ENCODE results near the gene EOGT. TPM values are rescaled to one million over a fixed set of nuclear protein-coding genes. Genes with fewer than 3 reads are reported as not detected.

Gene EOGT
- total and polyA plus RNA-seq, 2 of the 4 experiments (the other 2 are of a cell fraction) = 12.3 to 41.2 TPM

- Histone ChIP-seq H2AK9ac (replicated peaks; ENCODE audit: low read depth, low read length, poor library complexity) (no peak overlapping the region), H3K56ac (ENCODE audit: extremely low read depth, insufficient read depth, low read length) (no peak overlapping the region), H3K9ac (ENCODE audit: low read depth, low read length) (no peak overlapping the region), H4K8ac (ENCODE audit: low read depth in 2 of 2, low read length in 2 of 2) (no peak overlapping the region), H3K4me1 (ENCODE audit: control insufficient read depth, insufficient read depth, low read length) (no peaks in the 10 kb centered on the region), H3K9me3 (ENCODE audit: control insufficient read depth, insufficient read depth, low read length) (no peaks in the 10 kb centered on the region), H2BK15ac (ENCODE audit: low read depth, low read length) (no peak overlapping the region), H3K79me1 (ENCODE audit: low read depth in 1 of 2, low read length in 2 of 2) (no peaks in the 10 kb centered on the region), H4K5ac (ENCODE audit: low read depth, low read length) (no peak overlapping the region), H3K4ac (ENCODE audit: low read depth, low read length) (no peak overlapping the region), H3K23ac (ENCODE audit: low read depth, low read length) (no peak overlapping the region), H2AK5ac (ENCODE audit: low read depth, low read length) (no peak overlapping the region), H3K4me3 (ENCODE audit: insufficient read depth, low read depth, low read length) (no peak overlapping the region), H2AFZ (replicated peaks; ENCODE audit: low read length, poor library complexity) (no peak overlapping the region), H3K27me3 (ENCODE audit: control insufficient read depth, insufficient read depth, low read length) (peaks cover 7% of the 10 kb centered on the region), H2BK120ac (ENCODE audit: low read depth, low read length) (no peak overlapping the region), H2BK20ac (ENCODE audit: low read depth, low read length) (no peak overlapping the region), H3K27ac (ENCODE audit: insufficient read depth, low read length) (no peak overlapping the region), H4K91ac (ENCODE audit: insufficient read depth, low read depth, low read length) (no peak overlapping the region), H3K4me2 (ENCODE audit: low read depth, low read length) (no peak overlapping the region), H3K18ac (ENCODE audit: low read depth, low read length) (no peak overlapping the region), H4K20me1 (ENCODE audit: insufficient read depth, low read length) (no peaks in the 10 kb centered on the region), H3K9me1 (ENCODE audit: insufficient read depth, low read length) (no peaks in the 10 kb centered on the region), H3K14ac (replicated peaks; ENCODE audit: low read depth, low read length) (no peak overlapping the region), H3K36me3 (ENCODE audit: control insufficient read depth, insufficient read depth, low read length) (no peaks in the 10 kb centered on the region), H2BK5ac (ENCODE audit: low read depth, low read length, poor library complexity, severe bottlenecking) (no peak overlapping the region)
- no CpG with 5 or more reads among the region's 5 CpGs for WGBS, 2 experiments (ENCODE audit: extremely low coverage in 2 of 2, insufficient read length in 1 of 2)
- TF ChIP-seq MXI1 (IDR thresholded peaks at IDR 0.05; ENCODE audit: borderline replicate concordance, low read depth, low read length) (no peak), POLR2A (IDR thresholded peaks at IDR 0.05; ENCODE audit: low read depth, low read length) (no peak), RAD21 (IDR thresholded peaks at IDR 0.05; ENCODE audit: low read length) (no peak), RCOR1 (IDR thresholded peaks at IDR 0.05; ENCODE audit: insufficient replicate concordance, low read length) (no peak), CHD1 (IDR thresholded peaks at IDR 0.05; ENCODE audit: low read depth, low read length) (no peak), SMC3 (IDR thresholded peaks at IDR 0.05; ENCODE audit: low read depth, low read length) (no peak)
- in situ Hi-C loops (cut with MboI; ENCODE audit: low sequenced_read_pairs) (no loop called here), dilution Hi-C loops (cut with HindIII; ENCODE audit: low sequenced_read_pairs, unreplicated experiment) (no loop called here), intact Hi-C loops (cut with micrococcal nuclease) (no loop called here)
- BruUV-seq (replicated peaks) = no TSS peak
- ATAC-seq (ENCODE audit: low read depth) (no peak), DNase-seq (no peak)
- ChIA-PET POLR2A (ENCODE audit: unreplicated experiment) (no interaction called here), CTCF (no interaction called here)
Measured at GRCh38 chr3:68963891-68964290, 49.6 kb downstream of the EOGT start.

Measured in IMR-90 (cell line).